ENCODE measurements around the gene NRAS. TPM values are rescaled to one million over a fixed set of nuclear protein-coding genes. Genes with fewer than 3 reads are reported as not detected.

Gene NRAS
- total RNA-seq, 2 donors from 2014 or later, result 40.6 to 54.8 TPM

DNA sequence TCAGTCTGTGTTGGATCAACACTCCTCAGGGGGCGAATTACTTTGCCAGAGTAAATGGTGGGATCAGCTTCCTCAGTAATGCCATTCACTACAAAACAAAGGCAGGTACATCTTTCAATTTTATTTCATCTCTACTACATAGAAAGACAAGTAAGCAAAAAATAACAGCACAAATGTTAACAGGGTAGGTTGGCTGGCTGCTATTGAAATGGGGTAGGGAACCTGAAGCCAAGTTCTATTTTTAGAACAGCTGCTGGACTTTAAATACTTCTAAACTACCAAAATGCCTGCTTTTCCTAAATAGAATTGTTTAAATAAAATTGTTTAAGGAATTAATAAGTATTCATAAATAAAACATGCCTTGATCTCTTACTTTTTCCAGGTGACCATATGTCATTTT, 7.3 kb upstream of the NRAS start:
- H3K36me3 ChIP-seq, result peaks cover 18% of the 10 kb centered on the region
- intact Hi-C loops (cut with DNase I), result no loop called here

DNA sequence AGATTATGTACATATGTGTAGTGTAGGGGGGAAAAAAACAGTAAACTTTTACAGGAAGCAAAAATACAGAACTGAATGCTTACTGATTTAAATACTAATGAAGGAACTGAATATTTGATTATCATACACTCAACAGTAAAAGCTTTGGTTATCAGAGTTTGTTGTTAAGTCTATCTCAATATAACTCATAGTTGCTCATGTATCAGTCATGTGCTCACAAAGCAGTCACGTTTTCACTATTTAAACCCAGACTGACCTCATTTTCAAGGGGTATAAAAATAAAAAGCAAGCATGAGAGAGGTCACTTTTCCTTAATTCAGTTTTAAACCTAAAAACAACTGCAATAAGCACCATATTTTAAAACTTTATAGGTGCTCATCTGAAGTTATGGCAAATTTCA, 6.9 kb upstream of the NRAS start:
- Histone ChIP-seq H3K36me3 (peaks cover 19% of the 10 kb centered on the region), H3K27me3 (no peaks in the 10 kb centered on the region), H3K9ac (ENCODE audit: low read depth in 2 of 2, low read length in 2 of 2) (no peak overlapping the region), H3K4me3 (no peak overlapping the region), H3K27ac (no peak overlapping the region), H3K4me1 (no peaks in the 10 kb centered on the region), H3K9me3 (no peaks in the 10 kb centered on the region)
- no peak for DNase-seq
- TF ChIP-seq, protein P1, sequence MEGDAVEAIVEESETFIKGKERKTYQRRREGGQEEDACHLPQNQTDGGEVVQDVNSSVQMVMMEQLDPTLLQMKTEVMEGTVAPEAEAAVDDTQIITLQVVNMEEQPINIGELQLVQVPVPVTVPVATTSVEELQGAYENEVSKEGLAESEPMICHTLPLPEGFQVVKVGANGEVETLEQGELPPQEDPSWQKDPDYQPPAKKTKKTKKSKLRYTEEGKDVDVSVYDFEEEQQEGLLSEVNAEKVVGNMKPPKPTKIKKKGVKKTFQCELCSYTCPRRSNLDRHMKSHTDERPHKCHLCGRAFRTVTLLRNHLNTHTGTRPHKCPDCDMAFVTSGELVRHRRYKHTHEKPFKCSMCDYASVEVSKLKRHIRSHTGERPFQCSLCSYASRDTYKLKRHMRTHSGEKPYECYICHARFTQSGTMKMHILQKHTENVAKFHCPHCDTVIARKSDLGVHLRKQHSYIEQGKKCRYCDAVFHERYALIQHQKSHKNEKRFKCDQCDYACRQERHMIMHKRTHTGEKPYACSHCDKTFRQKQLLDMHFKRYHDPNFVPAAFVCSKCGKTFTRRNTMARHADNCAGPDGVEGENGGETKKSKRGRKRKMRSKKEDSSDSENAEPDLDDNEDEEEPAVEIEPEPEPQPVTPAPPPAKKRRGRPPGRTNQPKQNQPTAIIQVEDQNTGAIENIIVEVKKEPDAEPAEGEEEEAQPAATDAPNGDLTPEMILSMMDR (IDR thresholded peaks at IDR 0.05), result no peak
- intact Hi-C loops (cut with DNase I), result no loop called here

More for the DNA sequence above, 7.3 kb upstream of the NRAS start:
- TF ChIP-seq, protein P1 (IDR thresholded peaks at IDR 0.05), result no peak
- H3K9me3 ChIP-seq, result no peaks in the 10 kb centered on the region
- no peaks in the 10 kb centered on the region for H3K27me3 ChIP-seq
- H3K4me3 ChIP-seq, result no peak overlapping the region
- H3K4me1 ChIP-seq, result no peaks in the 10 kb centered on the region
- no peak overlapping the region for H3K27ac ChIP-seq
- no peak for DNase-seq
- H3K9ac ChIP-seq (ENCODE audit: low read depth in 2 of 2, low read length in 2 of 2), result no peak overlapping the region

DNA sequence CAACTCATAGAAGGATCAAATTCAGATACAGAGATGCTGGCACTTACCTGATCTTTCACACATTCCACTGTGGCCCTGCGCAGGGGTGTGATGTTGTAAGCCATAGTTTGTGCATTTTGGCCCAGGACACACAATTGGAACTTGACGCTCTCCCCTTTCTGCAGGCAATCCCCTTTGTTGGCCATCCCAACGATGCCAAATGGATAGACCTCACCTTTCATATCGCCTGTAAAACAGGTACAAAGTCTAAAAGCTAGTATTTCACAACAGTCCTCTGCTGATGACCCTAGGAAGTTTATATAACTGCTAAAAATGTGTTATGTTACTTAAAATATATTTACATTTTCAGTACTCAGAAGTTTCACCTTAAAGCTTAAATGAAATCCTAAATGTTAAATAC, 3.9 kb upstream of the NRAS start:
- intact Hi-C loops (cut with DNase I), result no loop called here
- TF ChIP-seq, protein P1 (IDR thresholded peaks at IDR 0.05), result no peak
- no peak overlapping the region for H3K27ac ChIP-seq
- H3K4me3 ChIP-seq, result no peak overlapping the region
- H3K4me1 ChIP-seq, result peaks cover 7% of the 10 kb centered on the region
- no peak for DNase-seq
- no peak overlapping the region for H3K9ac ChIP-seq (ENCODE audit: low read depth in 2 of 2, low read length in 2 of 2)
- no peaks in the 10 kb centered on the region for H3K27me3 ChIP-seq
- no peaks in the 10 kb centered on the region for H3K9me3 ChIP-seq
- peaks cover 8% of the 10 kb centered on the region for H3K36me3 ChIP-seq

DNA sequence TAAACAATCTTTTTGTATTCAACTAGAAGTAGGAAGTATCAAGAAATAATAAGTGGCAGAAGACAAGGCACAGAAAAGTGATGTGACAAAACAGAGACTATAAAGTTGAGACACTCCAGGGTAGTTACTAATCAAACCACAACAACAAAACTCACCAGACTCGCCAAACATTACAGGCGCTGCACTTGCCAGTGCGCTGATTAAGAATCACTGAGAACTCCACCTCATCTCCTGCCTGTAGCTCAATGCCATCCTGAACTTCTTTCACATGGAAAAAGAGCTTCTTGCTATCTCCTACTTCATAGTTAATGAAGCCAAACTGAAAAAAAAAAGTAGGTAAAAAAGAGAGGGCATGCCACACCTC, 2.8 kb upstream of the NRAS start:
- TF ChIP-seq, protein P1 (IDR thresholded peaks at IDR 0.05), result no peak
- no peaks in the 10 kb centered on the region for H3K27me3 ChIP-seq
- no peaks in the 10 kb centered on the region for H3K9me3 ChIP-seq
- H3K4me3 ChIP-seq, result no peak overlapping the region
- H3K27ac ChIP-seq, result no peak overlapping the region
- no peak overlapping the region for H3K9ac ChIP-seq (ENCODE audit: low read depth in 2 of 2, low read length in 2 of 2)
- intact Hi-C loops (cut with DNase I), result loop anchor here (5.0 kb wide), 1 partner anchor 63 kb away; the partner anchor contains the start of gene SIKE1
- DNase-seq, result no peak
- peaks cover 10% of the 10 kb centered on the region for H3K4me1 ChIP-seq
- H3K36me3 ChIP-seq, result peaks cover 6% of the 10 kb centered on the region

DNA sequence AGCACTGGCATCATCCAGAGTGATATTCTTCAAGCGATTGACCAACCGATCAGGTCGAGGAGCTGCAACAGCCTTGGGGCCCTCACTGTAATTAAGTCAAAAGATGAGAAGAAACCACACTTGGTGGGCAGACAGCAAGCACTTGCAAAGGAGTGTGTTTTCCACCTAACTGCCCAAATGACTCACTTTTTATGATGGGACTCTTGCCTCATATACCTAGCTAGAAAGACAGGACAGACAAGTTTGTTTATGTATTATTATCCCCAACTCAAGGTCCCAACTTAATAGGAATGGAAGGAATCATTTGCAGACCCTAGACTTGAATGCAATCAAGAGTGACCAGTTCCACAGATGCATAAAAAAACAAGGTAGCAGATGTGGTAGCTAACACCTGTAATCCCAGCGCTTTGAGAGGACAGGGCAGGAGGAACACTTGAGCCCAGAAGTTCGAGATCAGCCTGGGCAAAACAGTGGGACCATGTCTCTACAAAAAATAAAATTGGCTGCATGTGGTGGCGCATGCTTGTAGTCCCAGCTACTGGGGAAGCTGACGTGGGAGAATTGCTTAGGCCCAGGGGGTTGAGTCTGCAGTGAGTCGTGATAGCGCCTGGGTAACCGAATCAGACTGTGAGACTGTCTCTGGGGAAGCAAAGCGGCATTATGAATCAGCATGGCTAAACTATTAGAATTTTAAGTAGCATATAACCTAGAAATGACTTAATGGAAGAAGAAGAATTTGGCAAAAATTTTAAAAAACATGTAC, 2.3 kb upstream of the NRAS start:
- Histone ChIP-seq H3K27me3 (no peaks in the 10 kb centered on the region), H3K4me1 (peaks cover 10% of the 10 kb centered on the region), H3K4me3 (no peak overlapping the region), H3K9me3 (no peaks in the 10 kb centered on the region), H3K9ac (ENCODE audit: low read depth in 2 of 2, low read length in 2 of 2) (no peak overlapping the region), H3K27ac (no peak overlapping the region), H3K36me3 (peaks cover 6% of the 10 kb centered on the region)
- intact Hi-C loops (cut with DNase I), result loop anchor here (5.0 kb wide), 1 partner anchor 63 kb away; the partner anchor contains the start of gene SIKE1
- TF ChIP-seq, protein P1 (IDR thresholded peaks at IDR 0.05), result no peak
- no peak for DNase-seq

All from colonic mucosa (tissue), 4 donors.